Smooth muscle cell (in vitro differentiated cells): ENCODE measurements around the gene SUPT5H. TPM values are rescaled to one million over a fixed set of nuclear protein-coding genes. Genes with fewer than 3 reads are reported as not detected.

Source experiments
- DNase-seq: peaks from one replicate; lab custom pipeline; 2025; ENCODE audit not compliant: unreplicated experiment; lab: John Stamatoyannopoulos, UW
- H2AFZ ChIP-seq: fragments of 200-600 bp; sonication (generic); 2 replicates; pipeline ENCODE4 v1.6.0; 2016; ENCODE audit warnings: antibody characterized with exemption, low read depth, mild to moderate bottlenecking
- H3F3A ChIP-seq: fragments of 200-600 bp; sonication (generic); 2 replicates; pipeline ENCODE4 v1.6.0; 2017; ENCODE audit warnings: antibody characterized with exemption, low read depth
- H3K27ac ChIP-seq: fragments of 200-600 bp; sonication (generic); 2 replicates; pipeline ENCODE4 v1.5.1; 2016; ENCODE audit warnings: low read depth, mild to moderate bottlenecking
- H3K27me3 ChIP-seq: fragments of 200-600 bp; sonication (generic); 2 replicates; pipeline ENCODE4 v1.6.1; 2016; ENCODE audit warnings: low read depth, mild to moderate bottlenecking
- H3K36me3 ChIP-seq: fragments of 200-600 bp; sonication (generic); 2 replicates; pipeline ENCODE4 v1.5.1; 2016; ENCODE audit warnings: low read depth
- H3K4me1 ChIP-seq: fragments of 200-600 bp; sonication (generic); 2 replicates; pipeline ENCODE4 v1.5.1; 2016; ENCODE audit warnings: low read depth
- H3K4me2 ChIP-seq: fragments of 200-600 bp; sonication (generic); 2 replicates; pipeline ENCODE4 v1.6.0; 2016; ENCODE audit warnings: mild to moderate bottlenecking
- H3K4me3 ChIP-seq: fragments of 200-600 bp; sonication (generic); 2 replicates; pipeline ENCODE4 v1.5.1; 2016; ENCODE audit warnings: mild to moderate bottlenecking
- H3K79me2 ChIP-seq: fragments of 200-600 bp; sonication (generic); 2 replicates; pipeline ENCODE4 v1.6.0; 2016; ENCODE audit warnings: low read depth, mild to moderate bottlenecking
- H3K9ac ChIP-seq: fragments of 200-600 bp; sonication (generic); 2 replicates; pipeline ENCODE4 v1.6.0; 2016; ENCODE audit warnings: low read depth
- H3K9me3 ChIP-seq: fragments of 200-600 bp; sonication (generic); replicated peaks from 2 replicates; pipeline ENCODE4 v1.5.1; 2016; ENCODE audit warnings: low read depth
- H4K20me1 ChIP-seq: fragments of 200-600 bp; sonication (generic); 2 replicates; pipeline ENCODE4 v1.6.0; 2016; ENCODE audit warnings: low read depth
- CTCF ChIP-seq: fragments of 200-600 bp; sonication (generic); IDR thresholded peaks from 2 replicates; pipeline ENCODE4 v1.5.1; 2017; ENCODE audit warnings: borderline replicate concordance, mild to moderate bottlenecking, antibody characterized with exemption; ENCODE audit not compliant: insufficient read depth, poor library complexity, severe bottlenecking
- WGBS: methylation state at CpG from one replicate; pipeline ENCODE4 v1.1.7; 2016; ENCODE audit warnings: low lambda C conversion rate; 5-methylcytosine and 5-hydroxymethylcytosine counted together
- polyA plus RNA-seq: library from polyadenylated mRNA; unstranded; fragments of >200 nt; fragmentation: Nextera tagmentation; extraction: Ambion mirVana; gene quantifications from 2 replicates; pipeline ENCODE4 v1.2.1, GENCODE V29; 2016
- total RNA-seq: library from RNA; depleted of rRNA; stranded (reverse); fragments of >200 nt; gene quantifications from 2 replicates; pipeline ENCODE4 v1.2.3, GENCODE V29; 2014

SUPT5H gene
- total and polyA plus RNA-seq, 2 experiments from 2014 or later: 44.9 to 134 TPM

GRCh38 chr19:39492788-39493187 is 47.4 kb downstream of the SUPT5H start:
- no peaks in the 10 kb centered on the region for H3K36me3 ChIP-seq
- no peak overlapping the region for H3K4me3 ChIP-seq
- H3K27me3 ChIP-seq: peaks cover 4% of the 10 kb centered on the region
- no peak overlapping the region for H3K9ac ChIP-seq
- H3K27ac ChIP-seq: no peak overlapping the region
- DNase-seq: no peak
- H3K79me2 ChIP-seq: no peaks in the 10 kb centered on the region
- H3F3A ChIP-seq: no peaks in the 10 kb centered on the region
- no peaks in the 10 kb centered on the region for H3K4me1 ChIP-seq
- no peak overlapping the region for H2AFZ ChIP-seq
- no peak overlapping the region for H3K4me2 ChIP-seq
- TF ChIP-seq CTCF: no peak
- no peaks in the 10 kb centered on the region for H3K9me3 ChIP-seq
- no peaks in the 10 kb centered on the region for H4K20me1 ChIP-seq
- WGBS: 88% methylated on average over 3 of the region's 3 CpGs

GRCh38 chr19:39494661-39495060 is 49.3 kb downstream of the SUPT5H start:
- TF ChIP-seq CTCF: no peak
- H3K9ac ChIP-seq: no peak overlapping the region
- no peak overlapping the region for H3K4me3 ChIP-seq
- no peak overlapping the region for H3K27ac ChIP-seq
- no peak overlapping the region for H3K4me2 ChIP-seq
- no peaks in the 10 kb centered on the region for H3F3A ChIP-seq
- no peaks in the 10 kb centered on the region for H3K9me3 ChIP-seq
- H3K4me1 ChIP-seq: peaks cover 13% of the 10 kb centered on the region
- no peaks in the 10 kb centered on the region for H4K20me1 ChIP-seq
- 89% methylated on average over 5 of the region's 5 CpGs for WGBS
- H3K79me2 ChIP-seq: no peaks in the 10 kb centered on the region
- peaks cover 22% of the 10 kb centered on the region for H3K27me3 ChIP-seq
- DNase-seq: no peak
- H2AFZ ChIP-seq: no peak overlapping the region
- no peaks in the 10 kb centered on the region for H3K36me3 ChIP-seq

GRCh38 chr19:39496063-39496462 is 50.7 kb downstream of the SUPT5H start:
- Histone ChIP-seq H3K4me1 (peaks cover 13% of the 10 kb centered on the region), H3K9ac (no peak overlapping the region), H3K27ac (no peak overlapping the region), H3K4me2 (no peak overlapping the region), H2AFZ (no peak overlapping the region), H3K79me2 (no peaks in the 10 kb centered on the region), H3K36me3 (no peaks in the 10 kb centered on the region), H3K27me3 (peaks cover 36% of the 10 kb centered on the region), H3K9me3 (no peaks in the 10 kb centered on the region), H3K4me3 (no peak overlapping the region), H3F3A (no peaks in the 10 kb centered on the region), H4K20me1 (no peaks in the 10 kb centered on the region)
- TF ChIP-seq CTCF: no peak
- no peak for DNase-seq
- 94% methylated on average over 5 of the region's 5 CpGs for WGBS

GRCh38 chr19:39497701-39497995 is 52.3 kb downstream of the SUPT5H start:
- Histone ChIP-seq H3K4me2 (peak overlapping the region; percentile 84), H4K20me1 (no peaks in the 10 kb centered on the region), H2AFZ (peak overlapping the region; percentile 2), H3F3A (no peaks in the 10 kb centered on the region), H3K4me3 (peak overlapping the region; percentile 37), H3K36me3 (no peaks in the 10 kb centered on the region), H3K79me2 (no peaks in the 10 kb centered on the region), H3K4me1 (peaks cover 13% of the 10 kb centered on the region), H3K27ac (no peak overlapping the region), H3K27me3 (peaks cover 41% of the 10 kb centered on the region), H3K9ac (no peak overlapping the region), H3K9me3 (no peaks in the 10 kb centered on the region)
- 3% methylated on average over 5 of the region's 7 CpGs for WGBS
- DNase-seq: no peak
- TF ChIP-seq CTCF: no peak
